Mammary epithelial cell (primary cell): ENCODE results near the gene TPCN1.

Source experiments
- EZH2 ChIP-seq: IDR thresholded peaks from 2 replicates; pipeline ENCODE4 v1.6.1; 2012; ENCODE audit warnings: low read length, inconsistent platforms, borderline replicate concordance
- TF ChIP-seq, protein P1 (sequence below), 2 donors: IDR thresholded peaks in 1 of 2; conservative IDR thresholded peaks in 1 of 2; 2 replicates each; pipeline ENCODE4 v1.5.1; 2011 to 2012; ENCODE audit warnings: inconsistent platforms in 2 of 2, low read length in 2 of 2, mild to moderate bottlenecking in 2 of 2, control low read depth in 1 of 2, low read depth in 1 of 2; ENCODE audit not compliant: insufficient read depth in 1 of 2; ENCODE audit errors: extremely low read depth in 1 of 2

DNA sequence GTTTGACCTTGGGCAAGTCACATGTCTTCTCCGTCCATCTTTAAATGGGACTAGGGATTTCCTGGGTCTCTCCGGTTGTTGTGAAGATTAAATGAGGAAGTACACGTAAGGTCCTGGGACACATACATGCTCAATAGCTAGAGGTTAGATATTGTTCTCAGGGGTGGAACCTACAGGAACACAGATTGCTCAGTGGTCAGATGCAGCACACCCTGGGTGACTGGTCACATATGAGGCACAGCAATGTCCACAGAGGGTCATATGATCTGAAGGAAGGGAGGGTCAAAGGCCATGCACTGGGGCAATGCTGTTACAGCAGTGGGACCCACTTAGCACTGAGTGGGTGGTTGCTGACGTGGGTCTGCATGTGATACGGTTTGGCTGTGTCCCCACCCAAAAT lies 125.1 kb downstream of the TPCN1 start:
- TF ChIP-seq, protein P1, sequence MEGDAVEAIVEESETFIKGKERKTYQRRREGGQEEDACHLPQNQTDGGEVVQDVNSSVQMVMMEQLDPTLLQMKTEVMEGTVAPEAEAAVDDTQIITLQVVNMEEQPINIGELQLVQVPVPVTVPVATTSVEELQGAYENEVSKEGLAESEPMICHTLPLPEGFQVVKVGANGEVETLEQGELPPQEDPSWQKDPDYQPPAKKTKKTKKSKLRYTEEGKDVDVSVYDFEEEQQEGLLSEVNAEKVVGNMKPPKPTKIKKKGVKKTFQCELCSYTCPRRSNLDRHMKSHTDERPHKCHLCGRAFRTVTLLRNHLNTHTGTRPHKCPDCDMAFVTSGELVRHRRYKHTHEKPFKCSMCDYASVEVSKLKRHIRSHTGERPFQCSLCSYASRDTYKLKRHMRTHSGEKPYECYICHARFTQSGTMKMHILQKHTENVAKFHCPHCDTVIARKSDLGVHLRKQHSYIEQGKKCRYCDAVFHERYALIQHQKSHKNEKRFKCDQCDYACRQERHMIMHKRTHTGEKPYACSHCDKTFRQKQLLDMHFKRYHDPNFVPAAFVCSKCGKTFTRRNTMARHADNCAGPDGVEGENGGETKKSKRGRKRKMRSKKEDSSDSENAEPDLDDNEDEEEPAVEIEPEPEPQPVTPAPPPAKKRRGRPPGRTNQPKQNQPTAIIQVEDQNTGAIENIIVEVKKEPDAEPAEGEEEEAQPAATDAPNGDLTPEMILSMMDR (conservative IDR thresholded peaks at IDR 0.05 in 1 of 2, IDR thresholded peaks at IDR 0.05 in 1 of 2; ENCODE audit: extremely low read depth in 1 of 2, insufficient read depth in 1 of 2, low read depth in 1 of 2, low read length in 2 of 2): no peak
- TF ChIP-seq EZH2: no peak
